Kidney tubule cell (primary cell): Measurements from ENCODE around the gene EYS.

Experiments used
- DNase-seq: peaks from one replicate; pipeline ENCODE4 v3.0.0-alpha.2; 2018; ENCODE audit warnings: low spot score

EYS gene

DNA sequence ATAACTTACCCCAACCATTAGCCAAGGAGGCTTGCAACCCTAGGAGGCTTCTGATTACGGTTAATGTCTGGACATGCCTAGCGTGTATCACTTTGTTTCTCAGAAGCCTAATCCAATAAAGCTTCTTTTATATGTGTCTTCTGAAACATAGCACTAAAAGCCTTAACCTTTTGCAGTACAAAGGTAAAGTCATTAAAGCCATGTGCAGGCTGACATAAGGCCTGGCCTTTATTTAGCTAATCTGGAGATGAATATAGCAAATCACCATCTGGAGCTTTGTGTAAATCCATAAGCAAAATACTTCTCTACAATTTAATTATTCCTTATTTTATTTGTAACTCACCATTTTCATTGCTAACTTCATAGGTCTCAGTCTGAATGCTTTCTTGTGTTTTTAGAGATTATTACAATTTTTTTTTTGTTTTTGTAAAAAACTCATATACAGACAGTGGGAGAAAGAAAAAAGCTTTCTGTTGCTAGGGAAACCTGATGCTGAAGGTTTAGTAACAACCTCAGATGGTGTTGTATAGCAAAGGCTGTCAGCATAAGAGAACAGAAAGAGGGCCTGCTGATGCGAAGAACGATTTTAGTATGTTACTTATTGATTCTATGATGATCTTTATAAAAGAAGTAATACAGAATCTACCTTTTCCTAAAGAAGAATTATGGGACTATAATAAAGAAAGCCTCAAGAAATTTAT, at the start of gene EYS:
TSS of gene EYS (minus strand) at position 101 of the 701 bp plus-strand sequence. CDS start 211,816 bp downstream, outside the sequence.
- no peak for DNase-seq

DNA sequence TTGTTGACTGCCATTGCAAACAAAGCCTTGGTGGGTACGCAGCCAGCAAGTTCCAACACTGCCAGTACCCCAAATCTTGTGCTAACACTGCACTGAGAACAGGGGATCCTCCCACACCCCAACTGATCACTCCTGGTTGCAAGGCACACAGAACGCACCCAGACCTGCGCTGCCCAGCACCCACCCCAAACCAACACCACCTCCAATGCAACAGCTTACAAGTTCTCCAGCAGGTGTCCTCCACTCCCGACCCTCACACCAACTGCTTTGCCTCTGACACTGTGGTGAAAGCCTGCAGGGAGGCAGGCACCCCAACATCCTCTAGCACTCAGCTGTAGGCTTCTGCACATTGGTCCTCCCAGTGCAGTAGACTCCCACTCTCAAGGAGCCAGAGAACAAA, 39.3 kb upstream of the EYS start:
- no peak for DNase-seq

DNA sequence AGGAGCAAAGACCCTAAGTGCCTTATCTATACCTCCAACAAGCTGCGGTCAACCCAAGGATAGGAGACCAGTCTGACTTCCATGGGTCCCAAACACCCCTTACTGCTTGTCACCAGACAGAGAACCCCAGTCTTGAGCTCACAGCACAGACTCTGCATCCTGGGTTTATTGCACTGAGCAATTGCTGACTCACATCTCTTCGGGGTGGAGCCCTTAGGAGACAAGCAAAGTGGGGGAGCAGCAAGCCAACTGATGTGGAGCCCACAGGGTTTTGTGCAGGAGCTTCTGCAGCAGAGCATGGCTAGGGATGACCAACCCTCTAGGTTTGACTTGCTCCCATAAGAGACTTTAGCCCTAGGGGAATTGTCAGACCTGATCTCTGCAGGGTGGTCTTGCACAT, 38.6 kb upstream of the EYS start:
- DNase-seq, result no peak

DNA sequence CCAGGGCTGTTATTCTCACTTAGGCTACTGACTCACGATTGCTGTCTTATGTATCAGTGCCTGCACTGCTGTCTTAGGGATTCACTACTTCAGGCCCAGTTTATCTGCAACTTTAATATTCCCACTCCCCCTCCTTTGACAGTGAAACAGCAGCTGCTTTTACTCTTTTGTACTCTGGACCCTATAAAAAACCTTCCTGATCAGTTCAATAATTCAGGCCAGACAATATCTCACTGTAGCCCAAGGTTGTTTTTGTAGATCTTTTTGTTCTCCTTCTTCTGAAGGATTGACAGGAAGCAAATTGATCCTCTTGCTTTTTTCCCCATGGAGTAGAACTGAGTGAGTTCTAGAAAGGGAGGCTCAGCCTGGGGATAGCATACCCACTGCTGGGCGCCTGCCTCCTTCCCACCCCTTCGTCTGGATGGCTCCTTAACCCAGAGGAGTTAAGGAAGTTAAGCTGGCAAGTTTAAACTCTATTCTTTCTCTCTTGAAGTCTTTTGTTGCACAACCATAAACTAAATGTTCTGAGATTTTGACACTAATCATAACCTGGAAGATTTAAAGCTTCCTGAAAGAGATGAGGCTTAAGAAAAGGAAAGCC, 22.0 kb upstream of the EYS start:
- no peak for DNase-seq

DNA sequence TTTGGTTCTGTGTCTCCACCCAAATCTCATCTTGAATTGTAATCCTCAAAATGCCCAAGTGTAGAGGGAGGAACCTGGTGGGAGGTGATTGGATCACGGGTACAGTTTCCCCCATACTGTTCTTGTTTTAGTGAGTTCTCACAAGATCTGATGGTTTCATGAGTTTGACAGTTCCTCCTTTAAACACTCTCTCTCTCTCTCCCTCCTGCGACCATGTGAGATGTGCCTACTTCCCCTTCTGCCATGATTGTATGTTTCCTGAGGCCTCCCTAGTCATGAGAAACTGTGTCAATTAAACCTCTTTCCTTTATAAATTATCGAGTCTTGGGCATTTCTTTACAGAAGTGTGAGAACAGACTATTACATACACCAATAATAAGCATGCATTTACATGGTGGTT, 12.1 kb upstream of the EYS start:
- DNase-seq, result no peak

DNA sequence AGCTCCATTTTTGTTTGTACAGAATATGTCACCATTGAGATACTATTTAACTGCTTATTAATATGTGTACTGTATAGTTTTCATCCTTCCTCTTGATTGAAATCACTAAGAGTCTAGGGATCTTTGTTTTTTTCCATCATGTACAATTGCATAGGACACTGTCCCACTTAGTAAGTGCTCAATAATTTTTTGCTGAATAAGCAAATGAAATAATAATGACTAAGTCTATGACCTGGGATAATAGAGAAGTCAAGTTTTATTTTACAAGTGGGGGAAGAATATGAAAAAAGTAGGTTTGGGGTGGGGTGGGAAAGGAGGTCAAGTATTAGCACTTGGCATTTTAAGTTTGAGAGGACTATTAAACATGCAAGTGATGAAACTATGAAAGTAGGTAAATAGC, 4.5 kb upstream of the EYS start:
- no peak for DNase-seq

DNA sequence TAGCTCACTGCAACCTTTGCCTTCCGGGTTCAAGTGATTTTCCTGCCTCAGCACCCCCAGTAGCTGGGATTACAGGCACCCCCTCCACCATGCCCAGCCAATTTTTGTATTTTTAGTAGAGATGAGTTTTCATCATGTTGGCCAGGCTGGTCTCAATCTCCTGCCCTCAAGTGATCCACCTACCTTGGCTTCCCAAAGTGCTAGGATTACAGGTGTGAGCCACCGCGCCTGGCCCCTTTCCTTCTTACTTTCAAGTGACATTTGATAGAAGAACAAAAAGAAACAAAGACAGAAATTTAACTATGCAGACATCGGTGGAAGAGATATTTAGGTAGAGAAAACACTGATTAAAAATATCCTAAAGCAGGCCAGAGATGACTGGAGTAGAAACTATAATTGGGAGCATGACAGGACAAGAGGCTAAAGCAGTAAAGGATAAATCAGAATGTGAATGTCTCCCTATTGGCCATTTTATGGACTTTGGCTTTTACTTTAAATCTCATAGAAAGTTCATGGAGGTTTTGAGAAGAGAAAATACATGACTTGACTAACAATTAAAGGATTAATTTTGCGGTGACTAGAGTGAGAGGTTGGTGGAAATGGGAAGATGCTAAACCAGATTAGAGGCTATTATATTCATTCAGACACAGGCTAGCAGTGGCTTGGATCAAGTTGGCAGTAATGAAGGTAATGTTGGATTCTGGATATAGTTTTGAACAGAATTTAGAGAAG, 2.2 kb upstream of the EYS start:
- DNase-seq, result no peak

DNA sequence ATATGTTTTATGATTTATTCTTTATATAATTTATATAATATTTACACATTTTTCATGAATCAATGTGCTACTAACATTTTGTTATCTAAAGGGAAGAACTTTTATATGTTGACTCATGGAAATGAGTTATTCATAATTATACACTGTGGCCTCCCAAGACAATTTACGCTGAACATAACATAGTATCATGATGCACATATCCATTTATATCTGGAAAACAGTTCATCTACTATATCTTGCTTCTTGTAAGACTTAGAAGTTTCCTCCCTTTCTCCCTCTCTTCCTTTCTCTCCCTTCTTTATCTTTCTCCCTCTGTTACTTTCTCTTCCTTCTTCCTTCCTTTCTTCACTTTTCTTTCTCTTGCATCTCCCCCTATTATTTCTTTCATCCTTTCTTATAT, 1.1 kb upstream of the EYS start:
- no peak for DNase-seq

DNA sequence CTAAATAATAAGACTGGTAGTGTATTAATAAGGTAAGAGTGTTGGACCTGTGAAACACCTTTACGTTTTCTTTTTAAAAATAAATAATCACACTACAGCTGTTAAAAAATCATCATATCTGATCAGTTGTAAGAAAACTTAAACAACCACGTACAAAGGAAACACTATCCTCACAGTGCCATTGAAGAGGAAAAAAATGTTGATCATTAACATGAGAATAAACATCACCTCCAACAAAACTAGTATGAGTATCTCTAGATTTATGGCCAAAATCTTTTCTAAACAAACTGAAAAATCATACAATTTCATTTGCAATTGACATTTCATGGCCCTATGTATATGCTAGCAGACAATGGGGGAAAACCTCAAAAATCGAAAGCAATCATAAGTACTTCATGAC, 590 bp downstream of the EYS start:
- DNase-seq, result no peak

DNA sequence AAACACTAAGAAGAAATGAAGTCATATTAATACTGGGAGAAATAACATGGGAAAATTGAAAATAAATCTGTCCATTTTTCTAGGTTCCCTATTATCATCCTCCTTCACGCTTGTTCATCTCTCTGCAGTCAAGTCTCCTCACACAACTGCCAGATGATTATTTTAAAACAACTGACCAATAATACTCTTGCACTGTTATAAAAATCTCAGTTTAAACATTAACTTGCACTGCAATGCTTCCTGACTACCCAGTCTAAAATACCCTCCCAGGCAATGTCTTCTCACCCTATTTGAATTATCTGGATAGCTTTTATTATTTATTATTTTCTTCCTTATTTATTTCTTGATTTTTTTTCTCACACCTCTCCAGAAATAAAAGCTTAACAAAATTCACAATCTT, 5.7 kb downstream of the EYS start:
- DNase-seq, result no peak

DNA sequence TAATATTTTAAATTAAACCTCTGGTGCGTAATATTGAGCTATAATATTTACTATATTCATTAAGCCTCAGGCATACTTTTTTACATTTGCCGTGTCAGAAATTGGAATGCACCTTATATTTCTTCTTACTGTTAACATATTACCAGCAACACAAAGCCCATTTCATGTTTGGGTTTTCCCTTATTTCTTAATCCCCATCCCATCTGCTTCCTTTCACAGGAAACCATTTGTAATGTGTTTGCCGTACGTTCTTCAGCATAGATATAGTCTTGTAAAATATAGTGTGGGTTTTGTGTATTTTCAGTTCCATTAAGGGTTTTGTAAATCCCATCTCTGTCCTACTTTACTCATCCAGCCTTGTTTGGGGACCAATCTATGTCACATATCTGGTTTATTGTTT, 6.5 kb downstream of the EYS start:
- DNase-seq, result no peak

DNA sequence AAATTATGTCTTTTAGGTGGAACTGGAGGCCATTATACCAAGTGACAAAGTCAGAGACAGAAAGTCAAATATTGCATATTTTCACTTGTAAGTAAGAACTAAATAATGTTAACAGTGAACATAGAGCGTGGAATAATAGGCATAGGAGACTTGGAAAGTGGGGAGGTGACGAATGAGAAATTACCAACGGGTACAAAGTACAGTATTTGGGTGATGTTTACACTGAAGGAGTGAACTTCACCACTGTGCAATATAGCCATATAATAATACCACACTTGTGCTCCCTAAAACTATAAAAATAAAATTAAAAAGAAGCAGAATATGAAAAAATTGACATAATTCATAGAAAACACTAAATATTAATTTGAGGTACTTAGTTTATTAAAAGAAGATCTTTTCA, 14.9 kb downstream of the EYS start:
- no peak for DNase-seq

DNA sequence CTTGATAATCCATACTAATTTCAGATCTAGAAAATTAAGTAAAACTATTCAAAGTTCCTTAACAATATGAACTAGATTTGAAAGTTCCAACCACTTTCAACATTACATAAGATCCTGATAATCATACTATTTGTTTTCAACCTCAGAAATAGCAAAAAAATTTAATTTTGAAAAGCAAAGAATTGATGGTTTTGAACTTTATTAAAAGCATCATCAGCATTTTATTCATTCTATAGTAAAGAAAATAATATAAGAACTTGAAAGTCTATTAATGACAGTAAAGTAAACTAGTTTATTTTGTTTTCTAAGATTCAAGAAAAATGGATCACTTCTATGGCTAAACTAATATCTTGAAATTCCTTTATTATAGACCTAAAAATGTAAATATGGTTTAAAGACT, 26.8 kb downstream of the EYS start:
- no peak for DNase-seq

DNA sequence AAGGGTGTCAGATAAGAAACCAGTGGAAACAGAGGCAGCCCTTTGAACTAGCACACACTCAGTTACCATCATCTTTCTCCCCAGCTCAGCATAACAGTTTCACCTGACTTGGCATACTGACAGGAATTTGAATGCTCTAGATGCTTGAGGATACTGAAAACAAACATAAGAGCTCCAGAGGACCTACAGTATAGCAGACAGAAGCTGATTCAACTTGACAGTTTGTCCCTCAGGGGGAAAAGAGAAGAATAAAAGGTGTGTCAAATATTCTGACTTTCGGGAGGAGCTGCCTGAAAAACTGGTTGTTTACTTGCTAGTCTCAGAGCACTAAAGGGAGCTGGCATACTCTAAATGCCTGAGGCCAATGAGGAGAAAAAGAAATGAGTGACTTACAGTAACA, 35.1 kb downstream of the EYS start:
- DNase-seq, result no peak

DNA sequence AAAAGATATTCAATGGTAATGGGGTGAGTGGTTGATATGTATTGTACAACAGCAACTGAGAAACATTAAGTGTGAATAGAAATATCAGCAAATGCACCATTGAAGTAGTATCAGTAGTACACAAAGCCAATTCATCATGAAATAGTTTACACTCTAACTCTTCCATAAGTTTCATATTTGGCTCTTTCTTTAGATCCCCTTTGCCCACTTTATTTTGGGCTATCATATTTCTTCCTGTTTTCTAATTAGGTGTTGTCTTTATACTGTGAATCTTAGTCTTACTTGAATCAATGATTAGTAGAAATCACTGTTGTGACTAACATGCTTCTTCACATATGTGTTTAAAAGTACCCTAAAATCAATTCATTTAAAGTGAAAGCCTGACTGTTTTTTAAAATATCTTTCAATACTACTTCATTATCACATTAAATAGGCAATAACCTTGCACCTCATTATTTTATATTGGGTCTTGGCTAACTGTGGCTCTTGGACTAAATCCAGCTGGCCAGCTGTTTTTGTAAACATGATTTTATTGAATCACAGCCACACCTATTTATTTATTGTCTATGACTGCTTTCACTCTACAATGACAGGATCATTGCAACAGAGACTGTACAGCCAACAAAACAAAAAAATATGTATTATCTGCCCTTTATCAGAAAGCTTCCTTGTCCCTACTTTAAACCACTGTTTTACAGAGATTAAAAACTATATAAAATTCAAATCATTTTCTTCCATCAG, 38.9 kb downstream of the EYS start:
- DNase-seq, result no peak

DNA sequence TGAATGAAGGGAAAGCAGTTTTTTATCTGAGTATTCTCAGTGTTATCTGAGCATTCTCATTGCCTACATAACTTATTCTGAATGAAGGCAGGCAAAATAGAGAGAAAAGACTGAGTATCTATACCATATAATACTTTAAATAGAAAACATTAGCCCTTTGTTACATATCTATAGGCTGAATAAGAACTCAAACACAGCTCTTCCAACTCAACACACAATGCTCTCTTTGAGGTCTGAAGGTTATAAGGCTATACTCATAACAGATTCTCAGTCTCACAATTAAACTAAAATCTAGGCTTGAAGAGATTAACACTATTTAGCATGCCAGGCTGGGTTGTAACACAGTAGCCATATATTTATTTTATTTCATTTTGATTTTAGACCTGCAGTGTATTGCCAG, 56.9 kb downstream of the EYS start:
- DNase-seq, result no peak

DNA sequence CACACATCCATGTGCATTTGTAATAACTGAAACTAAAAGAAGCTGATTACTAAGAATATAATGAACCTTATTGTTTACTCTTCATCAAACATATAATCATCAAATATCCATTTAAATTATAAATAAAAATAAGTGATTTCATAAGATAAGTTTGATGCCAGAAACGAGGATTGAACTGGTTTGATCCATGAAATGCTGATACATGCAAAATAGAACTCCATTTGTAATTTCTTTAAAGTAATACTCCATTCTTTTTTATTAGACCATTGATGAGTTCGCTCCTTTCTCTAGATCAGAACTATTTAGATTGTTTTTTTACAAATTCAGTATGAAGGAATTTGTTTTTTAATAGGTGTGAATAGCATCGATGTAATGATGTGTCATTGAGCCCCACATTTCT, 57.6 kb downstream of the EYS start:
- no peak for DNase-seq

DNA sequence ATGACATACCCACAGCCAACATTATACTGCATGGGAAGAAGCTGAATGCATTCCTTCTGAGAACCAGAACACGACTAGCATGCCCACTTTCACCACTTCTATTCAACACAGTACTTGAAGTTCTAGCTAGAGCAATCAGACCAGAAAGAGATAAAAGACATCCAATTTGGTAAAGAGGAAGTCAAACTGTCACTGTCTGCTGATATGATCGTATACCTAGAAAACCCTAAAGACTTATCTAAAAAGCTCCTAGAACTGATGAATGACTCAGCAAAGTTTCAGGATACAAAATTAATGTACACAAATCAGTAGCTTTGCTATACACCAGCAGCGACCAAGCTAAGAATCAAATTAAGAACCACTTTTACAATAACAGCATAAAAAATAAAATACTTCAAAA, 60.5 kb downstream of the EYS start:
- no peak for DNase-seq

DNA sequence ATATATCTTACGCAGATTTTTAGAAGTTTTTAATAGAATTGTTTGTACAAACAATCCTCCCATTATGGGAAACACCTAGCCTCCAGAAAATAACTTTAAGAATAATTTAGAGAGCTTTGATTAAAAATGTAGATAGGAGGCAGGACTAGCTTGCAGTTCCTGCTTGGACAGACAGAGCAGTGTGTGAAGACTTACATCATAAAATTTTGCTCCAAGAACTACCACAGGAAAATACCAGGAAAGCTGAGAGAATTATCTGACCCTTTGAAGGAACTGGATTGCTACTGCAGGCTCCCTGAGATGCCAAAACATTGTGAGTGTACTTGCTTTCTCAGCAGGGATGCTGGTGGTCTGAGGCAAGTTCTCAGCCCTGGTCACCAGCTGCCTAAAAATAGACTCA, 64.2 kb downstream of the EYS start:
- DNase-seq, result no peak

DNA sequence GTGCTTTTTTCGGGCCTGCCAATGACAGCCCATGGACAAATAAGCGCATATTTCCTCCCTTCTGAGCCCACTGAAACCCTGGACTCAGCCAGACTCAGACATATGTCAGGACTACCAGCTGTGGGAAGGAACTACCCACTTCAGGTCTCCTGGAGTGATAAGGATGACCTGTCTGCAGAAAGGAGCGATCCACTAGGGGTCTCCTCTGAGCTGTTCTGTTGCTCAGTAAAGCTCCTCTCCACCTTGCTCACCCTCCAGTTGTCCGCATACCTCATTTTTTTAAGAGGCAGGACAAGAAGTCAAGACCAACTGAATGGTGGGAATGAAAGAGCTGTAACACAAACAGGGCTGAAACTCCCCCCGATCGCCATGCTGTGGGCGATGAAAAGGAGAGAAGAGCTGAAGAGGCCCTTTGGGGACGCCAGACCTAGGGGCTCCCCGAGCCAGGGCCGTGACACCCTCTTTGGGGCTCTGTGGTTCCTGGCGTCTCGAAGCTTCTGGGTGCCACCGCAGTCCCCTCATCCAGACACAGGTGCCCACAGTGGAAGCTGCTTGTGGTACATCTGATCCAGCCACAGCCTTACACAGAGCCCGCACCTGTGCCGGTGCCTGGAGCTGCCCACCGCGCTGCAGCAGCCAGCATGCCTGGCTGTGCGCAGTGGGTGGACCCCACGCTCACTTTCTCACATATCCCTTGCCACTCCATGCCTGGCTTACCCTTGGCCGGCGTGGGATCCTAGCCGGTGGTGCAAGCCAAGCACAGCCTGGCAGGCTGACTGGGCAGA, 68.8 kb downstream of the EYS start:
- no peak for DNase-seq

DNA sequence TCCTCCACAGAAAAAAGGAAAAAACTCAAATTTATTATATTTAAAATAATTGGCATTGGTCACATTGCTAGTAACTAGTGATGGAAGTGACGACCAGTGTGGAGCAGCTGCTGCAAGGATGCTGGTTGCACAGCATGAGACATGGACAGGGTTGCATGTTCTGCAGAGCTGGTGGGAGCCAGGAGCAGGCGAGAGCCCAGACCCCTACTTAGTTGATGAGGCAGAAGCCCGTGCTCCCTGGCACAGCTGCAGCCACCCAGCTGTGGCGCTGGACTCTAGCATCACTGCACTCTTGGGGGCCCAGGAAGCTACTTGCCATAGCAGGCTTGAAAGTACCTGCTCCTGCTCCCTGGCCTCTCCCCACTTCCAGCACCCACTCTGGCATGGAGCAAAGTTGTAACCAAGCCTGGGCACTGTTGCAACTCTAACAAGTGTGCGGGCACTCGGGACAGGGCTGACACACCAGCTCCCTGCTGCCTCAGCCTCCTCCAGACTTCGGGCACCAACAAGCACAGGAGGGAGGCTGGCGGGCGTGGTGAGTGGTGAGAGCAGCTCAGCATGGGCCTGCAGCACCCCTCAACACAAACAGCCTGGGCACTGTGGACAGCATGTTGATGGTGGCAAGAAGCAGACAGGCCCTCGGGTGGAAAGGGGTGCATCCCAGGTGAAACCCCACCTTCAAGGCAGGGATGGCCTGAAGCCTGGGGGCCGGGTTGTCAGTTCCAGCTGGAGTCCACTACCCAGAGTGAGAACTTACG, 69.6 kb downstream of the EYS start:
- no peak for DNase-seq
